Left ventricle myocardium superior (tissue), 1 donor: ENCODE results near the gene POU2F1. TPM values are rescaled to one million over a fixed set of nuclear protein-coding genes. Genes with fewer than 3 reads are reported as not detected.
A peak's percentile ranks its signal among the peaks of the same experiment; 100 is the strongest.

ENCODE experiments used
- ATAC-seq: fragments of 200-7000 bp; cut with Tn5 transposase; one replicate; pipeline ENCODE4 v1.9.1; 2020; ENCODE audit warnings: mild to moderate bottlenecking, moderate library complexity
- DNase-seq: peaks from one replicate; pipeline ENCODE4 v3.0.0-alpha.2; 2020
- intact Hi-C: fragments of 100-400 bp; cut with micrococcal nuclease; formaldehyde crosslinking; loops from one replicate; pipeline ENCODE4 v1.11.0; 2022
- total RNA-seq: library from RNA; stranded (reverse); fragmentation: NEBNext Ultra II Directional; extraction: Animal tissue kit (Norgen Biotek cat#: 25700); gene quantifications from one replicate; pipeline ENCODE4 v1.2.1, GENCODE V29; 2021
- donor health status: DM: no; HTN: yes; CAD: no; lungs with severe emphysema.

Gene POU2F1
- total RNA-seq, 1 donor from 2014 or later: 5.9 TPM

DNA sequence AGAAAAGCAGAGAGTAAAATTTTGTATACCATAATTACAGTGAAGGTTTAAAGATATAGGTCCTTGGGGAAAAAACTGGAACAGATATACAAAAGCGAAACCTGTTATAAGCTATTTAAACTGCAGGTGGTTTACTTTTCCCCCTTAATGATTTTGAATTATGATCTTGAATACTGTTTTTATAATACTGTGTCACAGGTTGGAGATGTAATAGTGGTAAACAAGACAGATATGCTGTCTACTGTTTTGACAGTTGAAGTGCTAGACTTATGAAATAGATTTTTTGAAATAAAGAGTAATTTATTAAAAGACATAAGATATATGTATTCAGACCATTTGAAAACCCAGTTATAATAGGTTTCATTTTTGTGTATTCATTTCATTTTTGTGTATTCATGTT lies 168.3 kb downstream of the POU2F1 start:
- intact Hi-C loops: no loop called here
- no peak for ATAC-seq

DNA sequence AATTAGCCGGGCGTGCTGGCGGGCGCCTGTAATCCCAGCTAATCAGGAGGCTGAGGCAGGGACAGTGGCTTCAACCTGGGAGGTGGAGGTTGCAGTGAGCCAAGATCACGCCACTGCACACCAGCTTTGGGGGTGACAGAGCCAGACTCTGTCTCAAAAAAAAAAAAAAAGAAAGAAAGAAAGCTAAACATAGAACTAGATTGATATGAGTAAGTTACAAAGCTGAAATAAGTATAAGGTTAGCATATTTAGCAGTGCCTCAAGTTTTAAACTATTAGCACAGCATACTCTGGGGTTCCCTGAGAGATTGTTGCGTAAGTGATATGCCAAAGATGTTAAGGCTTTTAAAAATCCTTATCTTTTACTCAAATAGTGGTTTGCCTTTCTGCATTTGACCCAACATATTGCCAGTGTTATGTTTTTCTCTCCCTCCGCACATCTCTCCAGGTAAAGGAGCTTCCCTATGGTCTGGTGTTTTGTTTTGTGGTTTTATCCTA lies 171.6 kb downstream of the POU2F1 start:
- intact Hi-C loops: no loop called here
- DNase-seq (no peak), ATAC-seq (no peak)

More for the DNA sequence above, 168.3 kb downstream of the POU2F1 start:
- DNase-seq: no peak

DNA sequence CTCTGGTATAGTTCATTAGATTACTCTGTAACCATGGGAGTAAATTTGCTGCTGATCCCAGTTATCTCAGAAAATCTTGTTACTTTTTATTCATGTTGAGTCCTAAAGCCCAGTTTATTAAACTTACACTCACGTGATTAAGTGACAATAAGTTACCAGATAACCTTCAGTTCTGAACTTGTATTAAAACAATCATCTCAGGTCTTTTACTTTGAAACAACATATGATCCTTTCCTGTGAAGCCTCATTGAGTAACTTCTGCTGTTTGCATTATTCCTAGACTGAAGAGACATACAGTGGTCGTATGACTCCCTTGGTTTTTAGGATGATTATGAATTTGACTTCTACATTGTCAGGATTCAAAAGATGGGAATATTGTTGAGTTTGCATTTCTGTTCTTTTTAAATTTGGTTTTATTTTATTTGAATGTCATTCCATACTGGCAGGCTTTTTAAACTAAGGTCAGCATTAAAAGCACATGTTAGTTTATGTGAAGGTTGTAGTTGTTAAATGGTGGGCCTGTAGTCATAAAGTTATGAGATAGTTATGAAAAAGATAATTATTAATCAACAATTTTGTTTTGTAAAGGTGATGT lies 179.8 kb downstream of the POU2F1 start:
- DNase-seq (no peak), ATAC-seq (no peak)
- intact Hi-C loops: no loop called here

DNA sequence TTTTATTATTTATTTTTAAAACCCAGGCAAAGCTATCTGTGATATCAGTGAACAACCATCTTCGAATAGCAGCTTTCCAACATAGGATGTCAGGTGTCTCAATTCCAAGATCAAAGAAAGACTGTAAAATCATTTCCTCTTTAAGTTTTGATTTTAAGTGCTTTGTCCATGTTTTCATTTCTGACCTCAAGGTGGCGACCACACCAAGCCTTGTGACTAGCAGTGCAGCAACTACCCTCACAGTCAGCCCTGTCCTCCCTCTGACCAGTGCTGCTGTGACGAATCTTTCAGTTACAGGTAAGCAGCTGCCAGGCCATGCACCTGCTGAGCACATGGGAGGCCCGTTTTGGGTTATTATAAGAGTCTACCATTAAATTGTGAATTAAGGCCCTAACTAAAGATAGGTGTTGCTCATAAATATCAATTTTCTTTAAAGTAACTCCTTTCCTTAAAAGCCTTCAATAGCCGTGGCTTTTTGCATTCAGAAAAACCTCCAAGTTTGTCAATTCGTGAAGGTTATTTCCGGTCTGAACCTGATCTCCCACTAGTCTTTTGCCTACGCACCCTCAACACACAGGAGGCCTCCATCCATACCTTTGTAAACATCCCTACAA lies 180.7 kb downstream of the POU2F1 start:
- ATAC-seq (peak; percentile 51), DNase-seq (no peak)
- intact Hi-C loops: no loop called here

DNA sequence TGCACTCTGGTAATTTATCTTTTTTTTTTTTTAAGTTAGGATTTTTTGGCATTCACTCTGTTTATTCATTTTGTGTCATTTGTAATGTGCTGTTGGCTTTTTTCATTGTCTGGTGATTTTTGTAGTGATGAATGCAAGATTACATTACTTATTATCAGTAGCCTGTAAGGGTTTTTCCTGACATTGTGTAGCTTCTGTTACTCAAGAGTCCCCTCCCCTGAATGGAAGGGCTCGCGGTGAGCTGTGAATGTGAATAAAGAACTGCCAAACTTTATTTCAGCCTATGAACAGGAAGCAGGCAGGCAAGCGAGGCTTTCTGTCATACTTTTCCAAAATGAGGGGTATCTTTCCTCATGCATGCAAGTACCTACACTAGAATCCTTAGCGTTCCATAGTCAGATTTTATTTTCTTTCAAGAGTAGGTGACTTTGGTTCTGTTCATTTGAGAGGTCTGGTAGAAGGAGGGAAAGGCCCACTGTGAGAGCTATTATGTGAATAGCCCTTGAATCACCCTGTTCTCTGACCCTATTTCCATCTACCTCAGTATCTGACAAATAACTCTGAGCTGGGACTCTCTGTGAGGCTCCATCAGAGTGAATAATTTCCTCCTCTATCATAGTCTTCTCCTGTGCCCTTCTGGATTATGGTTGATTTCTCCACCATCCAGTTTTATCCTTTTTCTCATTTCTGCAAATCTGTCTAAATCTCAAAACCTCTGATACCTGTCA lies 183.6 kb downstream of the POU2F1 start:
- no peak for DNase-seq
- no peak for ATAC-seq
- intact Hi-C loops: no loop called here

DNA sequence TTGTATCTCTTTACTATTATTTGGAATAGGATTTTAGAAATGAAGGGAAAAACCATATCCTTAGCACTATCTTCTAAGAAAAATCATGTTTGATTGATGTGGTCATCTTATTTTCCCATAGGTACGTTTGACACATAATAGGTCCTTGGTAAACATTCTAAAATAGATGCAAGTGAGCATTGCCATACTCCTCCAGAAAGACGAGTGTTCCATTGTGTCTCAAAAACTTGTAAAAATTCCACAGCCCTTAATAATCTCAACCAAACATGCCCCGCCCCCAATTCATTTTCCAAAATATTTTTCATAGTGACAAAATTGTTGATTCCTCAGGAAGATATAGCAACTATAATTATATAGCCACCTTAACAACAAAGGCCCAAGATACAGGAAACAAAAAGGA lies 184.2 kb downstream of the POU2F1 start:
- intact Hi-C loops: no loop called here
- DNase-seq (no peak), ATAC-seq (no peak)

DNA sequence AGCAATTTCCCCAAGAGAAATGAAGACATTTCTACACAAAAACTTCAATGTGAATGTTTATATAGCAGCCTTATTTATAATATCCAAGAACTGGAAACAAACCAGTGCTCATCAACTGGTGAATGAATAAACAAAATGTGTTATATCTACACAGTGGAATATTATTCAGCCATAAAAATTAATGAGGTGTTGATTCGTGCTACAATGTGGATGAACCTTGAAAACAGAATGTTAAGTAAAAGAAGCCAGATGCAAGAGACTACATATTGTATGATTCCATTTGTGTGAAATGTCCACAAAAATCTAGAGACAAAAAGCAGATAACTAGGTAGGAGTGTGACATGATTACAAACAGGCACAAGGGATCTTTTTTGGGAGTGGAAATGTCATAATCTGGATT lies 187.7 kb downstream of the POU2F1 start:
- no peak for ATAC-seq
- DNase-seq: no peak
- intact Hi-C loops: no loop called here

DNA sequence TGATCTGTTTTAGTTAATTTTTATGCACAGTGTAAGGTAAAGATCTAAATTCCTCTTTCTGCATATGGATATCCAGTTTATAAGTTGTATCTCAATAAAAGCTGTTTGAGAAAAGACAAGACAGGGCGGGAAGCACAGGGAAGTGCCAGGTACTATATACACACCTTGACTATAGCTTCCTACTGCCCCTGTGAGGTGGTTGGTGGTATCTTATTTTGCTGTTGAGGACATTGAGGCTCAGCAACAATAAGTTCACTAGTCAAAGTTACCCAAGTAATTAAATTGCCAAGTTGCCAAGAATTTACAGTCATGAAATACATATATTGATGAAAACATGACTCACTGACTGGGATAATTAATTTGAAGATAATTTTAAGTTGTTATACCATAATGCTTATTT lies 188.5 kb downstream of the POU2F1 start:
- intact Hi-C loops: no loop called here
- DNase-seq: no peak
- ATAC-seq: no peak

DNA sequence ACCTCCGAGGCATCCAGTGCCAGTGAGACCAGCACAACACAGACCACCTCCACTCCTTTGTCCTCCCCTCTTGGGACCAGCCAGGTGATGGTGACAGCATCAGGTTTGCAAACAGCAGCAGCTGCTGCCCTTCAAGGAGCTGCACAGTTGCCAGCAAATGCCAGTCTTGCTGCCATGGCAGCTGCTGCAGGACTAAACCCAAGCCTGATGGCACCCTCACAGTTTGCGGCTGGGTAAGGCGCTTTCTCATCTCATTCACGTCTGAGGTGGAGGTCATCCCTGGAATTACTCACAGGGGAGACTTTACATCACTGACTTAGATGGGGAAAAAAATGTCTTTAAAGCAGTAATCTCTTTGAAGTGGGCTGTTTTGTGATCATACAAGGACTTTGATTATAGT lies 191.4 kb downstream of the POU2F1 start:
- ATAC-seq (no peak), DNase-seq (no peak)
- intact Hi-C loops: no loop called here

DNA sequence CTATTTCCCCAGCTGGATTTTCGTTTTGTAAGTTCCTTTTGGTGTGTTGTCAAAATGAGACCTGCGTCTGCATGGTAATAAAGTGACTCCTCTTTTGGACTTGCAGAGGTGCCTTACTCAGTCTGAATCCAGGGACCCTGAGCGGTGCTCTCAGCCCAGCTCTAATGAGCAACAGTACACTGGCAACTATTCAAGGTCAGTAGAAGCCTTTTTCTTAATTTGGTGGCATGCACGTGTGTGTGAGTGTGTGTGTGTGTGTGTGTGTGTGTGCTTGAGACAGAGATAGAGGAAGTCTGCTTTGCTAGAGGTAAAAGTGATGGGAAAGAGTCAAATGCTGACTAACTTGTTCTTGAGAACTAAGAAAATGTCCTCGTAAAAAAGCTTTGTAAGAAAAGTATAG lies 192.2 kb downstream of the POU2F1 start:
- ATAC-seq (no peak), DNase-seq (no peak)
- intact Hi-C loops: no loop called here

DNA sequence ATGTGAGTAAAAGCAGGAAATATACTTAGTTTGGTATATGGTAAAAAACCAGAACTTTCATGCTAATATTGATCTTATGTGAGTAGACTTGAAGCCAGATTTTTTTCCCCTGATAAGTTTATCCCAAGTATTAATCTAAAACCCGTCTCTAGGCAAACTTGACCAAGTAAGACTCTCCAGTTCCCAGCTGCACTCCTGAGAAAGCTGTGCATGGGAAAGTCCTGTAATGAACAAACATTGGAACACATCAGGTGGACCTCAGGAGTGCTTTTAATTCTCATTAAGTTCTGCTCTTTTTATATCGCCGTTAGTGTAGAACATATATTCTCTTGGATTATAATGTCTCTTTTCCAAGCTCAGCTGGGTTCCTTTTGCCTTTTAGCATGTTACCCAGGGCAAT lies 192.6 kb downstream of the POU2F1 start:
- ATAC-seq: no peak
- DNase-seq: no peak
- intact Hi-C loops: no loop called here

DNA sequence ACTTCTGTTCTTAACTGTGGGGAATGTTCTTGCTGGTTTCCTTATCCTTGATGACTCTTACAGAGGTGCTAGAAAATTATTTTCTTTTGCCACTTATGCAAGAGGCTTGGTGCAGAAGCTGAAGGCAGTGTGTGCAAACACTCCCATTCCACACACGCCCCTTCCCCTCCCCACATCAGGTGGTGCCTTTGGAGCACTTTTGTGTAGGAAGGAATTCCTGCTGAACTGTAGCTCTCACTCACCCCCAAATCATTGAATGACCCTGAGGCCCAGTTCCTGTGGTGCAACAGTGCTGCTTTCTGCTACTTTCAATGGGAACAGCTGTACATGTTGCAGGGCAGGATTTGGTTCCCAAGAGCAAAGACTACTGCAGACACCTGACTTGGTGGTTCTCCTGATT lies 195.8 kb downstream of the POU2F1 start:
- ATAC-seq (no peak), DNase-seq (no peak)
- intact Hi-C loops: no loop called here

DNA sequence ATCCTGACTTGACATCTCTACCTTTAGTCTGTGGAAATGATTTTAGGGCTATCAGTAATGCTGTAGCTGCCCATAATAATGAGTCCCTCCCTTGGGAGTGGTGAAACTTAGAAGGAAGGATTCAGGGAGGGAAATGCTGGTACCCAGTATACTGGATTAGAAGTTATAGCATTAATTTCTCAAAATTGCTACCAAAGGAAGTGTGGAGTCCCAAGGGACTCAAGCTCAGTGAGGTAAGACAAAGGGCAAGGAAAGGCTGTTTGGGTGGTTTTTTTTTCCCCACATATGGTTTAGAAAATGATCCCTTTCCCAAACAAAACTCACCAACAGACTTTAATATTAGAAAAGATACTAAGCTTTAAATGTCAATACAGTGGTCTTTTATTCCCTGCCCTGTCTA lies 197.7 kb downstream of the POU2F1 start:
- DNase-seq (no peak), ATAC-seq (no peak)
- intact Hi-C loops: no loop called here

DNA sequence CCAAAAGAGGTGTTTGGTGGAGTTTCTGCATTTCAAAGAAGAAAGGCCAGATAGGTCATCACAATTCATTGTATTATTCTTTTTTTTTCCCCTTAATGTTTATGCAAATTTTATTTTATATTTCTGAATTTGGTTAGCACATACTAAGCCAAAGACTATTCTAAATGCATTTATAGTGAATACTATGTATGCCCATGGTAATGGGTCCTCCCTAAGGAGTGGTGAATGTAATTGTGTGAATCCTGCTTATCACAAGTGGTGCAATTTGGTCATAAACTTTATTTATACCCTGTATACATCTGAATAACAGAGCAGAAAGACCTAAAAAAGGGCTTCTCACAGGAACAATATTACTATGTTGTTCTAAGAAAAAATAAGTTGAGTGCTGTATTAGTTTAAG lies 198.6 kb downstream of the POU2F1 start:
- intact Hi-C loops: no loop called here
- ATAC-seq (no peak), DNase-seq (no peak)

DNA sequence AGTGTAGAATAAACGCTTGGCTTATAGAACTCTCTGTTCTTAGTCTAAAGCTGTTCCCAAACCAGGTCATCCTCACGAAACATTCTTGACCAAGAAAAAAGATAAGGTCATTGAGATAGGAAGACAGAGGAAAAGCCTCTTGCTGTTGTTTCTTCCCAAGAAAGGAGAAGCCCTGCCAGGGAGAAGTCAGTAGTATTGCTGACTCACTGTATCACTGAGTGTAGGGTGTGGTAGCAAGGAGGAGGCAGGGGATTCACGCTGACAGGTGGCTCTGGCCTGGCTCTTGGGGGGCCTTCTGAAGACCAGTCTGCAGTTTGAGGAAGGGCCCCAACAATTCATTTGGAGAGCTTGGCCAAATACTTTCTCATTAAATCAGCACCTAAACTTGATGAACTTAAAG lies 199.8 kb downstream of the POU2F1 start:
- intact Hi-C loops: no loop called here
- ATAC-seq (no peak), DNase-seq (no peak)

DNA sequence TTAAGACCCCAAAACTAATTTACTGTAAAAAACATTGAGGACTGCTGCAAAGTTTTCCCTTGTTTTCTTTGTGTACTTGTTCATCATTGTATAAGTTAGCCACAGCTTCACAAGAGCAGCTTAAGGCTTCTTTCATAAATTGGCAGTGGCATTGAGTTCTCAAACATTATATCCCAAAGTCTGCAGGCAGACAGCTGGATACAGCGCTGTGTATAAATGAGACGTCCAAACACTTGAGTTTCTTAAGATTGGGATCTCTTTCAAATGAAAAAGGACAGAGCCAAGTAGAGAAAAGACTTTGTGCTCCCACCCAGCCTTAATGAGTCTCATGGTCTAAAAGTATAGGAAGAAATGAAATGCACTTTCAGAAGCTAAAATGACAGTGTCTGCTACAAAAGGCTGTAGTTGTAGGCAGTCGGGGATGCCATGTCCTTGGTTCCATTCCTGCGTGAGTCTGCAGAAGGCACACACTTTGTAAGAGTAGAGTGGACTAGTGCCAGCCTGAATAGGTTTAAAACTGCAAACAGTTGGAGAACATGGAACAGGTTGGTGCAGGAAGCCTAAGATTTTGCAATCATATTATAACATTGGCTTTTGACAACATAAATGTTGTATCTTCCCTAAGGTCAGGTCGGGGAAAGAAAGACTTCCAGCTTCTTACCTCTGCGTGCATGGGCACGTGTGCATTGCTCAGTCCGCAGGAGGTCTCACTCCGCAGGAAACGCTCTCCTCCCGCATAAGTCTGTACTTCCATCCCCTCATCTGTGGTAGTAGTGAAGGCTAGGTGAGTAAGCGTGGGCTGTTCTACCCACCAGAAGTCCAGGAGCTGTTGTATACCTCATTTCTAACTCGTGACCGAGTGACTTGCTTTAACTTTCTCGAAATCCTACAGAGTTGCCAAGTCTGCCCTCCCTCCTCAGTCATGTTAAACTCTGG lies 203.3 kb downstream of the POU2F1 start:
- no peak for ATAC-seq
- no peak for DNase-seq
- intact Hi-C loops: no loop called here

DNA sequence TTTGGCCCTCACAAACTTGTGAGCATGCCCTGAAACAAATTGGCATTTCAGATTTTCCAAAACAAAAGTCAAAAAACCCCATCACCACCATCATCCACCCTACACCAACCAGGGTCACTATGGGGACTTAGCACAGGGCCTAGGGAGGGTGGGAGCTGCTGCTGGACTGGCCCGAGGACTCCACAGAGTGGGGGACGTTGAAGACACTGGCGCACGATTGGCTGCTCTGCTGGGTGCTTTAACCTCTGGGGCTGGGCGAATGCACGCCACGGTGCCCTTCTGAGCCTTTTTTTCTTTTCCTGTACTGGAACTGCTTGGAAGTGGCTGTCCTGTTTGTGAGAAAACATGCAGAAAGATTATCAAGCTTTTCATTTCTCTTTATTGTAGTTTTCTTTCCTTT lies 204.8 kb downstream of the POU2F1 start:
- no peak for DNase-seq
- no peak for ATAC-seq

DNA sequence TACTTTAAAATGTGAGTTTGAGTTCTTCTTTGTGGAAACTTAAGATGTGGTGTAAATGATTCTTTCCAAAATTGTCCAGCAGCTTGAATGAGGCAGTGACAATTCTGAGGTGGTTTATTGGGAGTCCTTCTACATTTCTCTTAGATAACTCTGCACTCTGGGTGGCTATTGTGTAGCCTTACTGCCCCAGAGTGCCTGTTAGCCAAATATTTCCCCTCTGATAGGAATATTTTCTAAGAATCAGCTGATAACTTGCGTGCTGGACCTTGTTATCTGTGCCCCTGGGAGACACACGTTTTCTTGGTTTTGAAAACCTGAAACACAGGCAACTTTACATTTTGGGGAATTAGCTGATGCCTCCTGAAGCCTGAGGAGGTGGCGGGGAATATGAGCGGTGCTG lies 206.0 kb downstream of the POU2F1 start:
- intact Hi-C loops: no loop called here
- no peak for DNase-seq
- ATAC-seq: no peak

More for the DNA sequence above, 204.8 kb downstream of the POU2F1 start:
- intact Hi-C loops: no loop called here

DNA sequence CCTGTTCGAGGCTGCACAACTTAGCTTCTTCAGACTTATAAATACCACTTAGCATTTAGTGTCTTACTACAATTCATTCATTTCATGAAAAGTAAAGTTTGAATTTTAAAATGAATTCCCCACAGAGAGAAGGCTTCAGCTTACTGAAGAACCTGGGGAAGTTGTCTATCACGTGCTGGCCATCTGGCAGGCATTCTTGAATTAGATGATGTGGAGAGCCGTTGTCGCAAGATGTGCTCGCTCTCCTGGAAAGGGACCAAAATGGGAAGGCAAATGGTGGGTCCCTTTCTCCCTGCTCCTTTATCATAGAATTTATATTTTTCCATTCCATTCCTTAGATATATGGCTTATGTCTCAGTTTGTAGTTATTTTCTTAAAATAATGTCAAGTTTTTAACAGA lies 207.2 kb downstream of the POU2F1 start:
- intact Hi-C loops: no loop called here
- ATAC-seq (no peak), DNase-seq (no peak)

DNA sequence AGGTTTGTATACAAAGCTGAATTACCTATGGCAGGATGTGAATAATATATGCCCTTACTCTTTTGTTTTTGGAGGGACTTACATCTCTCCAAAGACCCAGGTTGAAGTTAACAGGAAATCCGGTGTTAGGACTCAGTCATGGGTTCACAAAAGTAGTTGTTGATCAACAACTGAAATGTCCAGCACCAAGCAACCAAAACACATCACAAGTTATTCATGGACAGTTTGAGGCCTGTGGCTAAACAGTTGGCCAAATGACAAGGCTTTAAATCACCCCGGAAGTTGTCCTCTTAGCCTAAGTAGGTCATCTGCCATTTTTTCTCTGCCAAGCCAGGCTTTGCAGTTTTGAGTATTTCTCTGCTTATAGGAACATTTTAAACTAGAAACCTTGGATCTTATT lies 207.7 kb downstream of the POU2F1 start:
- DNase-seq (no peak), ATAC-seq (peak; percentile 13)
- intact Hi-C loops: no loop called here
